Mucosa of stomach (tissue), 1 donor: ENCODE measurements around the gene E2F8.
"Not testable (repeated sequence)": the region's sequence is repeated elsewhere in the genome, so short reads cannot be mapped to it uniquely, and the experiment has no call there.

Experiments
- H3K27me3 ChIP-seq: one replicate; pipeline ENCODE4 v1.7.0; 2013; ENCODE audit warnings: mild to moderate bottlenecking, low read length; ENCODE audit not compliant: control insufficient read depth, insufficient read depth
- H3K36me3 ChIP-seq: one replicate; pipeline ENCODE4 v1.7.0; 2013; ENCODE audit warnings: low read length; ENCODE audit not compliant: control insufficient read depth, insufficient read depth
- H3K4me1 ChIP-seq: one replicate; pipeline ENCODE4 v1.7.0; 2013; ENCODE audit warnings: mild to moderate bottlenecking, low read length; ENCODE audit not compliant: control insufficient read depth, insufficient read depth
- H3K4me3 ChIP-seq: one replicate; pipeline ENCODE4 v1.7.0; 2013; ENCODE audit warnings: low read length
- H3K9ac ChIP-seq: one replicate; pipeline ENCODE4 v1.7.0; 2013; ENCODE audit warnings: mild to moderate bottlenecking, low read length, moderate library complexity
- H3K9me3 ChIP-seq: one replicate; pipeline ENCODE4 v1.7.0; 2013; ENCODE audit warnings: mild to moderate bottlenecking, low read length, moderate library complexity; ENCODE audit not compliant: control insufficient read depth
- donor health status: Pancreatic carcinoma.

Gene E2F8

GRCh38 chr11:19268909-19269308 lies 28.2 kb upstream of the E2F8 start:
- Histone ChIP-seq H3K27me3 (no peaks in the 10 kb centered on the region), H3K4me3 (no peak overlapping the region), H3K36me3 (no peaks in the 10 kb centered on the region), H3K4me1 (no peaks in the 10 kb centered on the region), H3K9ac (no peak overlapping the region), H3K9me3 (no peaks in the 10 kb centered on the region)

GRCh38 chr11:19267567-19267966 lies 26.8 kb upstream of the E2F8 start:
- no peaks in the 10 kb centered on the region for H3K9me3 ChIP-seq
- no peaks in the 10 kb centered on the region for H3K27me3 ChIP-seq
- no peak overlapping the region for H3K4me3 ChIP-seq
- H3K9ac ChIP-seq, result no peak overlapping the region
- no peaks in the 10 kb centered on the region for H3K4me1 ChIP-seq
- no peaks in the 10 kb centered on the region for H3K36me3 ChIP-seq

- H3K36me3 ChIP-seq, result no peaks in the 10 kb centered on the region
- no peaks in the 10 kb centered on the region for H3K4me1 ChIP-seq
- no peaks in the 10 kb centered on the region for H3K9me3 ChIP-seq
- H3K4me3 ChIP-seq, result no peak overlapping the region
- no peak overlapping the region for H3K9ac ChIP-seq
- H3K27me3 ChIP-seq, result no peaks in the 10 kb centered on the region
These were observed 22.6 kb upstream of the E2F8 start for GRCh38 chr11:19263333-19263732.

- H3K9me3 ChIP-seq, result no peaks in the 10 kb centered on the region
- no peak overlapping the region for H3K9ac ChIP-seq
- no peaks in the 10 kb centered on the region for H3K4me1 ChIP-seq
- H3K27me3 ChIP-seq, result no peaks in the 10 kb centered on the region
- H3K36me3 ChIP-seq, result no peaks in the 10 kb centered on the region
- no peak overlapping the region for H3K4me3 ChIP-seq
These were observed 19.0 kb upstream of the E2F8 start for GRCh38 chr11:19259487-19260345.

- Histone ChIP-seq H3K27me3 (no peaks in the 10 kb centered on the region), H3K36me3 (no peaks in the 10 kb centered on the region), H3K4me1 (no peaks in the 10 kb centered on the region), H3K9ac (no peak overlapping the region), H3K4me3 (no peak overlapping the region), H3K9me3 (no peaks in the 10 kb centered on the region)
These were observed 18.0 kb upstream of the E2F8 start for GRCh38 chr11:19258641-19259230.

- H3K4me1 ChIP-seq, H3K36me3 ChIP-seq, H3K9me3 ChIP-seq, H3K9ac ChIP-seq, H3K27me3 ChIP-seq, H3K4me3 ChIP-seq: not testable (repeated sequence)
These were observed 13.7 kb upstream of the E2F8 start for GRCh38 chr11:19254441-19254840.

GRCh38 chr11:19253817-19254216 lies 13.1 kb upstream of the E2F8 start:
- Histone ChIP-seq H3K4me1 (no peaks in the 10 kb centered on the region), H3K36me3 (no peaks in the 10 kb centered on the region), H3K4me3 (no peak overlapping the region), H3K9ac (no peak overlapping the region), H3K9me3 (no peaks in the 10 kb centered on the region), H3K27me3 (no peaks in the 10 kb centered on the region)

- no peaks in the 10 kb centered on the region for H3K36me3 ChIP-seq
- no peak overlapping the region for H3K4me3 ChIP-seq
- no peaks in the 10 kb centered on the region for H3K9me3 ChIP-seq
- H3K4me1 ChIP-seq, result no peaks in the 10 kb centered on the region
- H3K9ac ChIP-seq, result no peak overlapping the region
- no peaks in the 10 kb centered on the region for H3K27me3 ChIP-seq
These were observed 12.5 kb upstream of the E2F8 start for GRCh38 chr11:19253153-19253745.

- Histone ChIP-seq H3K27me3 (no peaks in the 10 kb centered on the region), H3K4me1 (no peaks in the 10 kb centered on the region), H3K4me3 (no peak overlapping the region), H3K9ac (no peak overlapping the region), H3K36me3 (no peaks in the 10 kb centered on the region), H3K9me3 (no peaks in the 10 kb centered on the region)
These were observed 11.8 kb upstream of the E2F8 start for GRCh38 chr11:19252394-19253152.

GRCh38 chr11:19251577-19251976 lies 10.8 kb upstream of the E2F8 start:
- Histone ChIP-seq H3K36me3 (no peaks in the 10 kb centered on the region), H3K27me3 (no peaks in the 10 kb centered on the region), H3K4me3 (no peak overlapping the region), H3K9me3 (no peaks in the 10 kb centered on the region), H3K9ac (no peak overlapping the region), H3K4me1 (no peaks in the 10 kb centered on the region)

- Histone ChIP-seq H3K36me3 (no peaks in the 10 kb centered on the region), H3K4me3 (no peak overlapping the region), H3K9ac (no peak overlapping the region), H3K9me3 (no peaks in the 10 kb centered on the region), H3K4me1 (peaks cover 28% of the 10 kb centered on the region), H3K27me3 (peaks cover 11% of the 10 kb centered on the region)
These were observed 6.1 kb upstream of the E2F8 start for GRCh38 chr11:19246816-19247215.

GRCh38 chr11:19245351-19245750 lies 4.6 kb upstream of the E2F8 start:
- Histone ChIP-seq H3K9me3 (no peaks in the 10 kb centered on the region), H3K27me3 (peaks cover 17% of the 10 kb centered on the region), H3K4me3 (no peak overlapping the region), H3K36me3 (no peaks in the 10 kb centered on the region), H3K4me1 (peaks cover 30% of the 10 kb centered on the region), H3K9ac (no peak overlapping the region)
